Activated CD4-positive, alpha-beta memory T cell treated with anti-CD3 and anti-CD28 coated beads for 36 hours (primary cell): ENCODE data around the gene COX10. TPM values are rescaled to one million over a fixed set of nuclear protein-coding genes. Genes with fewer than 3 reads are reported as not detected.
"Not testable (repeated sequence)": the region's sequence is repeated elsewhere in the genome, so short reads cannot be mapped to it uniquely, and the experiment has no call there.

Source experiments
- CTCF ChIA-PET: fragments of 350-600 bp; sonication (Branson Sonifier 250); formaldehyde crosslinking; loops from one replicate; lab custom pipeline; 2021; ENCODE audit warnings: antibody characterized with exemption, inconsistent platforms; lab: Charles Lee
- POLR2A ChIA-PET: fragments of 350-600 bp; sonication (Branson Sonifier 250); formaldehyde crosslinking; loops from one replicate; lab custom pipeline; 2021; ENCODE audit warnings: antibody characterized with exemption; lab: Charles Lee
- DNase-seq: peaks from one replicate; pipeline ENCODE4 v3.0.0-alpha.2; 2020
- H3K27ac Mint-ChIP-seq: one replicate; pipeline ENCODE4 v1.8.0; 2021; ENCODE audit warnings: mixed read lengths
- H3K27me3 Mint-ChIP-seq: one replicate; pipeline ENCODE4 v1.8.0; 2021; ENCODE audit warnings: mixed read lengths
- H3K36me3 Mint-ChIP-seq: one replicate; pipeline ENCODE4 v1.8.0; 2021; ENCODE audit warnings: mixed read lengths
- H3K4me1 Mint-ChIP-seq: one replicate; pipeline ENCODE4 v1.8.0; 2021; ENCODE audit warnings: low read depth, mixed read lengths
- H3K4me3 Mint-ChIP-seq: one replicate; pipeline ENCODE4 v1.8.0; 2021; ENCODE audit warnings: mild to moderate bottlenecking, mixed read lengths
- H3K9me3 Mint-ChIP-seq: one replicate; pipeline ENCODE4 v1.8.0; 2021; ENCODE audit warnings: mixed read lengths
- intact Hi-C: fragments of 100-400 bp; cut with micrococcal nuclease; formaldehyde crosslinking; loops from one replicate; pipeline ENCODE4 v1.15.1; 2023
- total RNA-seq, 2 experiments: library from RNA; stranded (reverse); gene quantifications; one replicate each; pipeline ENCODE4 v1.2.3, GENCODE V29; 2021

COX10 gene
- total RNA-seq, 2 experiments from 2014 or later, result 22.9 to 23.6 TPM

DNA sequence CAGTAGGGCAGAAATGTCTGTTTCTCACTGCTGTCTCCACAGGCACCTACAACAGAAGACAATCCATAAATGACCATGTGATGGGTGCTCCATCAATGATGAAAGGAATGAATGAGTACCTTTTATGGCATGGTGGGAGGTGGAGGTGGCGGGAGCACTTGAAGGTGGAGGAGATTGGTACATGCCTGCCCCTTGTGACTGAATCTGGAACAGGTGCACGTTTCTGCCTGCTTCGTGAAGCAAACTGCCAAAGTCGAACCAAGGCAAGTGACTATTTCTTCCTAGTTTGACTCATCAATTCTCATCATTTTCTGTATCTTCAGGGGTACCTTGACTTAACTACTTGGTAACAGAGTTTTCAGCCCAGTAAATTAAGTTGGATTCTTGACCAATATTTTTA is 141.9 kb downstream of the COX10 start:
- DNase-seq, result peak; percentile 48
- H3K4me1 Mint-ChIP-seq, result peaks cover 25% of the 10 kb centered on the region
- intact Hi-C loops, result no loop called here
- no peak overlapping the region for H3K4me3 Mint-ChIP-seq
- POLR2A ChIA-PET, result no interaction called here
- H3K27ac Mint-ChIP-seq, result no peak overlapping the region
- peaks cover 35% of the 10 kb centered on the region for H3K36me3 Mint-ChIP-seq
- H3K9me3 Mint-ChIP-seq, result peaks cover 4% of the 10 kb centered on the region
- no peaks in the 10 kb centered on the region for H3K27me3 Mint-ChIP-seq
- CTCF ChIA-PET, result interaction anchor here (0.6 to 2.2 kb wide), 5 partner anchors 86 to 503 kb away, joined by 3 to 8 read pairs (median 5); partner anchors contain the start of gene HS3ST3B1

- intact Hi-C loops, result no loop called here
- ChIA-PET CTCF (interaction anchor here (0.6 to 2.2 kb wide), 7 partner anchors 30 to 502 kb away, joined by 3 to 8 read pairs (median 3); partner anchors contain the start of gene HS3ST3B1), POLR2A (interaction anchor here (1.0 kb wide), 1 partner anchor 90 kb away, joined by 3 read pairs; no protein-coding TSS in a partner anchor)
- H3K4me1 Mint-ChIP-seq, result peaks cover 22% of the 10 kb centered on the region
- H3K4me3 Mint-ChIP-seq, result no peak overlapping the region
- H3K36me3 Mint-ChIP-seq, result peaks cover 34% of the 10 kb centered on the region
- H3K9me3 Mint-ChIP-seq, result peaks cover 4% of the 10 kb centered on the region
- DNase-seq, result peak; percentile 41
- no peaks in the 10 kb centered on the region for H3K27me3 Mint-ChIP-seq
- H3K27ac Mint-ChIP-seq, result no peak overlapping the region
These were observed 142.5 kb downstream of the COX10 start for GRCh38 chr17:14211801-14212200.

DNA sequence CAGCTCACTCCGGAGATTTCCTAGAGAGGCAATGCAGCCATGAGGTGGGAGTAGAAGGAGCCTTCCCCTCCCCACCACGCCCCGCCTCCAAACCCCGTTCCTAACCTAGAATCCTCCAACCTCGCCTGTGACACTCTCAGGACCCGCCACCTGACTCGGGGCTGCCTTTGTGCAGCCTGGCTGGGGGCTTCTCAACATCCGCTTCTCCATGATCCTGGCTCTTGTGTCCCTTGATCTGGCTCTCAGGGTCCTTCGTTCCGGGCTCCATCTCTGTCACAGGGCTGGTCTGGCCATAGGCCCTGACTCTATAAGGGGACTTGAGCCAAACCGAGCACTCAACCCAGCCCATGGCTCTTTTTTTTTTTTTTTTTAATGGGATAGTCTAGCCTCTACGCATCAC is 143.1 kb downstream of the COX10 start:
- Mint-ChIP-seq H3K36me3 (peaks cover 31% of the 10 kb centered on the region), H3K27ac (no peak overlapping the region), H3K4me1 (peaks cover 20% of the 10 kb centered on the region), H3K27me3 (no peaks in the 10 kb centered on the region), H3K9me3 (peaks cover 4% of the 10 kb centered on the region), H3K4me3 (no peak overlapping the region)
- intact Hi-C loops, result no loop called here
- ChIA-PET POLR2A (interaction anchor here (1.0 kb wide), 1 partner anchor 89 kb away, joined by 3 read pairs; no protein-coding TSS in a partner anchor), CTCF (interaction anchor here (0.7 to 2.2 kb wide), 4 partner anchors 29 to 195 kb away, joined by 3 to 8 read pairs (median 4); no protein-coding TSS in a partner anchor)
- DNase-seq, result no peak

- H3K9me3 Mint-ChIP-seq, result peaks cover 4% of the 10 kb centered on the region
- H3K36me3 Mint-ChIP-seq, result peaks cover 17% of the 10 kb centered on the region
- H3K4me1 Mint-ChIP-seq, result peaks cover 11% of the 10 kb centered on the region
- DNase-seq, result no peak
- ChIA-PET CTCF (no interaction called here), POLR2A (interaction anchor here (0.5 kb wide), 1 partner anchor 64 kb away, joined by 4 read pairs; no protein-coding TSS in a partner anchor)
- intact Hi-C loops, result no loop called here
- H3K27me3 Mint-ChIP-seq, result no peaks in the 10 kb centered on the region
- no peak overlapping the region for H3K27ac Mint-ChIP-seq
- no peak overlapping the region for H3K4me3 Mint-ChIP-seq
These were observed 145.0 kb downstream of the COX10 start for GRCh38 chr17:14214271-14214670.

DNA sequence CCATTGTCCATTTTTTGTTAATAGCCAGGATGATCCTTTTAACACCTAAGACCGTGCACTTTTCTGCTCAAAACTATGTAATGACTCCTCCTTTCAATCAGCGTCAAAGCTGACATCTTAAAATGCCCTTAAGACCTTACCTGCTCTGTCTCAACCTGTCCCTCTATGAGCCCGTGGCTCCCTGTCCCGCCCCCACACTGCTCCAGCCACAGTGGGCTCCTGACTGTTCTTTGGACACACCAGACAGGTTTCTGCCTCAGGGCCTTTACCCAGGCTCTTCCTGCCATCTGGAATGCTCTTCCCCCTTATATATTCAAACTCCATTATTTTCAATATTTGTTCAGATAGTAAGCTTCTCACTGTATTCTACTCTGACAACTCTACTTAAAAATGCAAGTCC is 153.3 kb downstream of the COX10 start:
- Mint-ChIP-seq H3K36me3 (no peaks in the 10 kb centered on the region), H3K27me3 (no peaks in the 10 kb centered on the region), H3K4me3 (no peak overlapping the region), H3K27ac (no peak overlapping the region), H3K4me1 (no peaks in the 10 kb centered on the region), H3K9me3 (no peaks in the 10 kb centered on the region)
- DNase-seq, result no peak
- intact Hi-C loops, result no loop called here
- POLR2A ChIA-PET, result no interaction called here
- CTCF ChIA-PET, result no interaction called here

- Mint-ChIP-seq H3K4me3 (no peak overlapping the region), H3K27me3 (no peaks in the 10 kb centered on the region), H3K36me3 (no peaks in the 10 kb centered on the region), H3K9me3 (no peaks in the 10 kb centered on the region), H3K4me1 (no peaks in the 10 kb centered on the region), H3K27ac (no peak overlapping the region)
- ChIA-PET POLR2A (no interaction called here), CTCF (no interaction called here)
- intact Hi-C loops, result no loop called here
- DNase-seq, result no peak
These were observed 156.1 kb downstream of the COX10 start for GRCh38 chr17:14225254-14225980.

GRCh38 chr17:14227052-14227451 is 157.7 kb downstream of the COX10 start:
- Mint-ChIP-seq H3K36me3 (no peaks in the 10 kb centered on the region), H3K4me1 (no peaks in the 10 kb centered on the region), H3K4me3 (no peak overlapping the region), H3K27ac (no peak overlapping the region), H3K9me3 (peaks cover 2% of the 10 kb centered on the region), H3K27me3 (no peaks in the 10 kb centered on the region)
- DNase-seq, result no peak
- CTCF ChIA-PET, result no interaction called here
- intact Hi-C loops, result no loop called here
- POLR2A ChIA-PET, result no interaction called here

- no peaks in the 10 kb centered on the region for H3K27me3 Mint-ChIP-seq
- no peaks in the 10 kb centered on the region for H3K4me1 Mint-ChIP-seq
These were observed 159.6 kb downstream of the COX10 start for GRCh38 chr17:14228903-14229302.

GRCh38 chr17:14231187-14231586 is 161.9 kb downstream of the COX10 start:
- H3K4me1 Mint-ChIP-seq, H3K27ac Mint-ChIP-seq, H3K27me3 Mint-ChIP-seq, H3K36me3 Mint-ChIP-seq, CTCF ChIA-PET, intact Hi-C loops, POLR2A ChIA-PET, H3K4me3 Mint-ChIP-seq, H3K9me3 Mint-ChIP-seq, DNase-seq: not testable (repeated sequence)

More at GRCh38 chr17:14228903-14229302, 159.6 kb downstream of the COX10 start:
- Mint-ChIP-seq H3K27ac (no peak overlapping the region), H3K4me3 (no peak overlapping the region), H3K9me3 (peaks cover 2% of the 10 kb centered on the region), H3K36me3 (no peaks in the 10 kb centered on the region)
- intact Hi-C loops, result no loop called here
- ChIA-PET CTCF (no interaction called here), POLR2A (no interaction called here)
- no peak for DNase-seq

DNA sequence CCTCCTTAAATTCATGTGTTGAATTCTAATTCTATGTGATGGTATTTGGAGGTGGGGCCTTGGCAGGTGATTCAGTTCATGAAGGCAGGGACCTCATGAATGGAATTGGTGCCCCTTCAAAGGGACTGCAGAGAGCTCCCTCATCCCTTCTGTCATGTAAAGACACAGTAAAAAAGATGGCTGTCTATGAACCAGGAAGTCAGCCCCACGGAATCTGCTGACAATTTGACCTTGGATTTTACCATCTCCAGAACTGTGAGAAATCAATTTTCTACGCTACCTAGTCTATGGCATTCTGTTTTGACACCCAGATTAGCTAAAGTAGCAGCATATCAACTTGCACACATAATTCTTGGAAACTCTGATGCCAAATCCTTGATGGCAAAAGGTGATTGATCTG is 165.7 kb downstream of the COX10 start:
- H3K9me3 Mint-ChIP-seq, H3K4me1 Mint-ChIP-seq, H3K36me3 Mint-ChIP-seq, intact Hi-C loops, DNase-seq, CTCF ChIA-PET, H3K27ac Mint-ChIP-seq, POLR2A ChIA-PET, H3K4me3 Mint-ChIP-seq, H3K27me3 Mint-ChIP-seq: not testable (repeated sequence)

GRCh38 chr17:14236032-14236431 is 166.7 kb downstream of the COX10 start:
- H3K9me3 Mint-ChIP-seq, CTCF ChIA-PET: not testable (repeated sequence)

DNA sequence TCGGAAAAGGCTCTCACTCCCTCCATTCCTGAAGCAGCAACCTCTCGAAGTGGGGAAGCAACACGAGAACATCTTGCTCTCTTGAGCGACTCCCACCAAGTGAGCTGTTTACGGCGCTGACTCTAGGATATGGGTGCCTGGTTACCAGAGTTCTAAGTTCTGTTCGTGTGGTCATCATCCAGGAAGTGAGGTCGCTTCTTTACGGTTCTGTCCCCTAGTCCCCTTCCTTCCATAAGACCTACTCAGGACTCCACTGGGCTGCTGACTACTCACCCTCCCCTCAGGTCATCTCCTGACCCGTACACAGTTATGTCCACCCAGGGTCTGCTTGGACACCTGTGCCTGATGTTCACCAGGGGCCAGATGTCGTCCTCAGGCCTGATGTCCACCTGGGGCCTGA is 167.5 kb downstream of the COX10 start, which contains the start of gene CDRT15:
CDRT15 (minus strand) TSS at position 101 of the 400 bp plus-strand sequence; CDS start at position 72, 29 bp downstream.
- H3K4me1 Mint-ChIP-seq, H3K27ac Mint-ChIP-seq, H3K9me3 Mint-ChIP-seq, intact Hi-C loops, CTCF ChIA-PET, DNase-seq, H3K36me3 Mint-ChIP-seq, POLR2A ChIA-PET, H3K4me3 Mint-ChIP-seq, H3K27me3 Mint-ChIP-seq: not testable (repeated sequence)

More at GRCh38 chr17:14236032-14236431, 166.7 kb downstream of the COX10 start:
- H3K4me3 Mint-ChIP-seq, H3K27me3 Mint-ChIP-seq, POLR2A ChIA-PET, DNase-seq, H3K36me3 Mint-ChIP-seq, intact Hi-C loops, H3K27ac Mint-ChIP-seq, H3K4me1 Mint-ChIP-seq: not testable (repeated sequence)
